ENCODE results near the gene INTS6. TPM values are rescaled to one million over a fixed set of nuclear protein-coding genes. Genes with fewer than 3 reads are reported as not detected.

The INTS6 gene
- 10 to 100 TPM; 42.1 to 53.7 (median 45.4) TPM for total RNA-seq

GRCh38 chr13:51452361-51453206 lies at the start of gene INTS6:
Gene INTS6, minus strand, starts transcription at chr13:51453036. Its CDS starts 511 bp downstream, at chr13:51452525.
- peaks cover 6 to 11% of the 10 kb centered on the region in 2 donors for H3K4me1 ChIP-seq
- H3K27ac ChIP-seq = peak within 1 kb of the TSS; percentile 99 to 100 (median 99)
- H3K36me3 ChIP-seq = peaks cover 0 to 6% of the 10 kb centered on the region in 2 donors
- peak within 1 kb of the TSS; percentile 64 to 93 (median 77) for H3K4me3 ChIP-seq (replicated peaks in 1 of 3)
- WGBS, 2 donors = 0 to 1% methylated on average over 19 to 37 of the region's 69 CpGs
- H3K9me3 ChIP-seq = no peaks in the 10 kb centered on the region
- TF ChIP-seq CTCF (IDR thresholded peaks at IDR 0.05) (no peak), POLR2A (IDR thresholded peaks at IDR 0.05) (peak; percentile 99 to 100)
- DNase-seq = peak; percentile 99
- no peaks in the 10 kb centered on the region for H3K27me3 ChIP-seq
- intact Hi-C loops (cut with DNase I) = loop anchor here (5.0 kb wide), 1 partner anchor 355 kb away; no protein-coding TSS in a partner anchor

GRCh38 chr13:51502153-51502651 lies 49.4 kb upstream of the INTS6 start:
- intact Hi-C loops (cut with DNase I) = no loop called here
- no peak for DNase-seq
- no peak overlapping the region for H3K4me3 ChIP-seq (replicated peaks in 1 of 3)
- H3K4me1 ChIP-seq = no peaks in the 10 kb centered on the region
- H3K27me3 ChIP-seq = no peaks in the 10 kb centered on the region
- no peak overlapping the region for H3K27ac ChIP-seq
- no peak for TF ChIP-seq CTCF (IDR thresholded peaks at IDR 0.05)
- TF ChIP-seq POLR2A (IDR thresholded peaks at IDR 0.05) = no peak
- no peaks in the 10 kb centered on the region for H3K9me3 ChIP-seq
- no peaks in the 10 kb centered on the region for H3K36me3 ChIP-seq

- H3K4me3 ChIP-seq (replicated peaks in 1 of 3) = no peak overlapping the region
- TF ChIP-seq CTCF (IDR thresholded peaks at IDR 0.05) (no peak), POLR2A (IDR thresholded peaks at IDR 0.05) (no peak)
- H3K27me3 ChIP-seq = no peaks in the 10 kb centered on the region
- no peaks in the 10 kb centered on the region for H3K36me3 ChIP-seq
- intact Hi-C loops (cut with DNase I) = no loop called here
- no peaks in the 10 kb centered on the region for H3K9me3 ChIP-seq
- 84 to 94% methylated on average over 1 of the region's 1 CpG for WGBS, 2 donors
- H3K4me1 ChIP-seq = no peaks in the 10 kb centered on the region
- H3K27ac ChIP-seq = no peak overlapping the region
- no peak for DNase-seq
These were observed 48.8 kb upstream of the INTS6 start for GRCh38 chr13:51501592-51502152.

GRCh38 chr13:51501096-51501495 lies 48.3 kb upstream of the INTS6 start:
- Histone ChIP-seq H3K9me3 (no peaks in the 10 kb centered on the region), H3K4me3 (replicated peaks in 1 of 3) (no peak overlapping the region), H3K27me3 (no peaks in the 10 kb centered on the region), H3K27ac (no peak overlapping the region), H3K36me3 (no peaks in the 10 kb centered on the region), H3K4me1 (no peaks in the 10 kb centered on the region)
- intact Hi-C loops (cut with DNase I) = no loop called here
- TF ChIP-seq CTCF (IDR thresholded peaks at IDR 0.05) (no peak), POLR2A (IDR thresholded peaks at IDR 0.05) (no peak)
- no peak for DNase-seq
- 85 to 89% methylated on average over 4 of the region's 4 CpGs for WGBS, 2 donors

- no peaks in the 10 kb centered on the region for H3K4me1 ChIP-seq
- no peak overlapping the region for H3K27ac ChIP-seq
- intact Hi-C loops (cut with DNase I) = no loop called here
- WGBS, 2 donors = 45 to 49% methylated on average over 2 of the region's 2 CpGs
- no peak overlapping the region for H3K4me3 ChIP-seq (replicated peaks in 1 of 3)
- DNase-seq = no peak
- no peaks in the 10 kb centered on the region for H3K27me3 ChIP-seq
- no peak for TF ChIP-seq CTCF (IDR thresholded peaks at IDR 0.05)
- no peak for TF ChIP-seq POLR2A (IDR thresholded peaks at IDR 0.05)
- no peaks in the 10 kb centered on the region for H3K36me3 ChIP-seq
- no peaks in the 10 kb centered on the region for H3K9me3 ChIP-seq
These were observed 47.9 kb upstream of the INTS6 start for GRCh38 chr13:51500687-51501086.
